CD4-positive, CD25-positive, alpha-beta regulatory T cell (primary cell): ENCODE results near the gene UBL4B. TPM values are rescaled to one million over a fixed set of nuclear protein-coding genes. Genes with fewer than 3 reads are reported as not detected.
"Not testable (repeated sequence)": the region's sequence is repeated elsewhere in the genome, so short reads cannot be mapped to it uniquely, and the experiment has no call there.

Source experiments
- ATAC-seq, 2 donors: fragments of 150-1000 bp; cut with Tn5 transposase; one replicate each; pipeline ENCODE4 v1.10.0; 2021; ENCODE audit warnings: low read depth in 2 of 2, moderate number of reproducible peaks in 2 of 2, moderate library complexity in 1 of 2
- DNase-seq, 3 donors: peaks; one replicate each; pipeline versions ENCODE4 v3.0.0 to v3.0.0-alpha.2; 2012 to 2022; ENCODE audit warnings: mixed read lengths in 1 of 3
- H3K27ac ChIP-seq: one replicate; pipeline ENCODE4 v1.7.0; 2013; ENCODE audit warnings: mild to moderate bottlenecking, low read length; ENCODE audit not compliant: insufficient read depth, poor library complexity, severe bottlenecking
- H3K27me3 ChIP-seq: one replicate; pipeline ENCODE4 v1.7.0; 2013; ENCODE audit warnings: low read length; ENCODE audit not compliant: control insufficient read depth, insufficient read depth
- H3K36me3 ChIP-seq: one replicate; pipeline ENCODE4 v1.7.0; 2013; ENCODE audit warnings: mild to moderate bottlenecking, low read length, moderate library complexity; ENCODE audit not compliant: control insufficient read depth, insufficient read depth
- H3K4me1 ChIP-seq: 2 replicates; pipeline ENCODE4 v1.7.0; 2013; ENCODE audit warnings: mild to moderate bottlenecking, low read length; ENCODE audit not compliant: insufficient read depth, control insufficient read depth, poor library complexity, severe bottlenecking
- H3K4me3 ChIP-seq: one replicate; pipeline ENCODE4 v1.7.0; 2013; ENCODE audit warnings: low read depth, mild to moderate bottlenecking, low read length, moderate library complexity
- H3K9me3 ChIP-seq, 2 experiments: 1 replicate in 1 of 2; 2 replicates in 1 of 2; pipeline ENCODE4 v1.7.0; 2013; ENCODE audit warnings: low read length in 2 of 2, mild to moderate bottlenecking in 1 of 2, moderate library complexity in 1 of 2; ENCODE audit not compliant: control insufficient read depth in 2 of 2
- H3K27ac Mint-ChIP-seq, 3 donors: one replicate each; pipeline ENCODE4 v1.8.0; 2020 to 2022; ENCODE audit warnings: mild to moderate bottlenecking in 3 of 3, mixed read lengths in 3 of 3, moderate library complexity in 2 of 3
- H3K27me3 Mint-ChIP-seq: one replicate; pipeline ENCODE4 v1.8.0; 2022; ENCODE audit warnings: mild to moderate bottlenecking, mixed read lengths
- H3K36me3 Mint-ChIP-seq: one replicate; pipeline ENCODE4 v1.8.0; 2020; ENCODE audit warnings: mixed read lengths
- H3K4me1 Mint-ChIP-seq, 4 donors: one replicate each; pipeline ENCODE4 v1.8.0; 2020 to 2022; ENCODE audit warnings: mixed read lengths in 4 of 4, mild to moderate bottlenecking in 1 of 4
- H3K4me3 Mint-ChIP-seq, 4 donors: one replicate each; pipeline ENCODE4 v1.8.0; 2020 to 2022; ENCODE audit warnings: mild to moderate bottlenecking in 4 of 4, mixed read lengths in 4 of 4, moderate library complexity in 3 of 4
- H3K9me3 Mint-ChIP-seq, 7 donors: one replicate each; pipeline ENCODE4 v1.8.0; 2020 to 2022; ENCODE audit warnings: mixed read lengths in 7 of 7, mild to moderate bottlenecking in 3 of 7, moderate library complexity in 2 of 7
- polyA plus RNA-seq, 4 donors: library from polyadenylated mRNA; unstranded; fragments of 300-500 nt; fragmentation: Illumina TruSeq; gene quantifications; one replicate each; pipeline ENCODE4 v1.2.3, GENCODE V29; 2021
- total RNA-seq: library from RNA; stranded (reverse); gene quantifications from one replicate; pipeline ENCODE4 v1.2.3, GENCODE V29; 2022

UBL4B gene
- total and polyA plus RNA-seq, 5 donors from 2014 or later = not detected

GRCh38 chr1:110068646-110069403, 43.4 kb upstream of the UBL4B start:
- no peaks in the 10 kb centered on the region for H3K36me3 ChIP-seq
- H3K27me3 ChIP-seq = peaks cover 30% of the 10 kb centered on the region
- H3K4me3 ChIP-seq = no peak overlapping the region
- peaks cover 52% of the 10 kb centered on the region for H3K27me3 Mint-ChIP-seq
- peaks cover 0 to 2% (median 0%) of the 10 kb centered on the region in 7 donors for H3K9me3 Mint-ChIP-seq
- peak overlapping the region; percentile 12 to 87 (median 60) for H3K4me3 Mint-ChIP-seq
- H3K27ac Mint-ChIP-seq = no peak overlapping the region
- H3K9me3 ChIP-seq = no peaks in the 10 kb centered on the region
- ATAC-seq = peak; percentile 32 to 44
- peaks cover 3% of the 10 kb centered on the region for H3K36me3 Mint-ChIP-seq
- H3K4me1 ChIP-seq = peaks cover 25% of the 10 kb centered on the region
- no peak overlapping the region for H3K27ac ChIP-seq
- peaks cover 0 to 18% (median 7%) of the 10 kb centered on the region in 4 donors for H3K4me1 Mint-ChIP-seq
- peak in 2 of 3 donors; percentile 27 to 36 for DNase-seq

GRCh38 chr1:110069404-110070281, 42.6 kb upstream of the UBL4B start:
- Mint-ChIP-seq H3K36me3 (peaks cover 3% of the 10 kb centered on the region), H3K27me3 (peaks cover 60% of the 10 kb centered on the region), H3K9me3 (peaks cover 0 to 2% (median 0%) of the 10 kb centered on the region in 7 donors), H3K4me1 (peaks cover 0 to 18% (median 7%) of the 10 kb centered on the region in 4 donors), H3K27ac (no peak overlapping the region), H3K4me3 (peak overlapping the region in 2 of 4 donors; percentile 52 to 62)
- Histone ChIP-seq H3K27ac (no peak overlapping the region), H3K36me3 (no peaks in the 10 kb centered on the region), H3K9me3 (no peaks in the 10 kb centered on the region), H3K4me1 (peaks cover 25% of the 10 kb centered on the region), H3K27me3 (peaks cover 34% of the 10 kb centered on the region), H3K4me3 (no peak overlapping the region)
- no peak for DNase-seq
- peak in 1 of 2 donors; percentile 16 for ATAC-seq

- no peaks in the 10 kb centered on the region for H3K36me3 ChIP-seq
- H3K27ac Mint-ChIP-seq = no peak overlapping the region
- peaks cover 0 to 2% (median 0%) of the 10 kb centered on the region in 7 donors for H3K9me3 Mint-ChIP-seq
- peak overlapping the region in 1 of 4 donors; percentile 62 for H3K4me3 Mint-ChIP-seq
- H3K4me3 ChIP-seq = no peak overlapping the region
- H3K27ac ChIP-seq = no peak overlapping the region
- peaks cover 25% of the 10 kb centered on the region for H3K4me1 ChIP-seq
- peaks cover 3% of the 10 kb centered on the region for H3K36me3 Mint-ChIP-seq
- H3K9me3 ChIP-seq = no peaks in the 10 kb centered on the region
- ATAC-seq = no peak
- no peak for DNase-seq
- peaks cover 61% of the 10 kb centered on the region for H3K27me3 Mint-ChIP-seq
- H3K4me1 Mint-ChIP-seq = peaks cover 0 to 18% (median 7%) of the 10 kb centered on the region in 4 donors
- H3K27me3 ChIP-seq = peaks cover 34% of the 10 kb centered on the region
Measured at GRCh38 chr1:110070282-110070669, 42.0 kb upstream of the UBL4B start.

- Histone ChIP-seq H3K27me3 (peaks cover 34% of the 10 kb centered on the region), H3K9me3 (no peaks in the 10 kb centered on the region), H3K4me3 (no peak within 1 kb of the TSS), H3K4me1 (peaks cover 25% of the 10 kb centered on the region), H3K27ac (no peak within 1 kb of the TSS), H3K36me3 (no peaks in the 10 kb centered on the region)
- no peak for DNase-seq
- H3K36me3 Mint-ChIP-seq = peaks cover 3% of the 10 kb centered on the region
- peaks cover 0 to 2% (median 0%) of the 10 kb centered on the region in 7 donors for H3K9me3 Mint-ChIP-seq
- H3K4me3 Mint-ChIP-seq = peak within 1 kb of the TSS in 2 of 4 donors; percentile 52 to 62
- H3K27ac Mint-ChIP-seq = no peak within 1 kb of the TSS
- ATAC-seq = no peak
- peaks cover 0 to 18% (median 7%) of the 10 kb centered on the region in 4 donors for H3K4me1 Mint-ChIP-seq
- peaks cover 62% of the 10 kb centered on the region for H3K27me3 Mint-ChIP-seq
Measured at GRCh38 chr1:110070671-110071242, 41.5 kb upstream of the UBL4B start, which contains the start of gene ALX3. TSS of gene ALX3 (minus strand) at chr1:110070672. CDS start at chr1:110070612, 60 bp downstream.

- H3K4me3 ChIP-seq = no peak overlapping the region
- Mint-ChIP-seq H3K4me3 (no peak overlapping the region), H3K4me1 (peaks cover 0 to 9% (median 0%) of the 10 kb centered on the region in 4 donors), H3K9me3 (peaks cover 0 to 1% (median 0%) of the 10 kb centered on the region in 7 donors), H3K27ac (no peak overlapping the region), H3K27me3 (peaks cover 60% of the 10 kb centered on the region), H3K36me3 (no peaks in the 10 kb centered on the region)
- ATAC-seq (no peak), DNase-seq (no peak)
- H3K9me3 ChIP-seq = no peaks in the 10 kb centered on the region
- peaks cover 26% of the 10 kb centered on the region for H3K27me3 ChIP-seq
- H3K36me3 ChIP-seq = no peaks in the 10 kb centered on the region
- no peak overlapping the region for H3K27ac ChIP-seq
- peaks cover 10% of the 10 kb centered on the region for H3K4me1 ChIP-seq
Measured at GRCh38 chr1:110074166-110074565, 38.1 kb upstream of the UBL4B start.

GRCh38 chr1:110076789-110077500, 35.3 kb upstream of the UBL4B start:
- peaks cover 0 to 1% (median 0%) of the 10 kb centered on the region in 7 donors for H3K9me3 Mint-ChIP-seq
- no peaks in the 10 kb centered on the region for H3K36me3 ChIP-seq
- no peak overlapping the region for H3K4me3 ChIP-seq
- no peaks in the 10 kb centered on the region for H3K4me1 ChIP-seq
- ATAC-seq (no peak), DNase-seq (no peak)
- H3K36me3 Mint-ChIP-seq = no peaks in the 10 kb centered on the region
- H3K9me3 ChIP-seq = no peaks in the 10 kb centered on the region
- no peaks in the 10 kb centered on the region for H3K4me1 Mint-ChIP-seq
- H3K27ac ChIP-seq = no peak overlapping the region
- H3K27ac Mint-ChIP-seq = no peak overlapping the region
- H3K4me3 Mint-ChIP-seq = no peak overlapping the region
- peaks cover 19% of the 10 kb centered on the region for H3K27me3 ChIP-seq
- H3K27me3 Mint-ChIP-seq = peaks cover 57% of the 10 kb centered on the region

GRCh38 chr1:110079995-110080394, 32.2 kb upstream of the UBL4B start:
- H3K4me3 ChIP-seq, H3K36me3 ChIP-seq, H3K27ac Mint-ChIP-seq, H3K4me3 Mint-ChIP-seq, H3K36me3 Mint-ChIP-seq, H3K9me3 Mint-ChIP-seq, DNase-seq, H3K27ac ChIP-seq, H3K9me3 ChIP-seq, ATAC-seq: not testable (repeated sequence)
- peaks cover 5 to 13% (median 8%) of the 10 kb centered on the region in 4 donors for H3K4me1 Mint-ChIP-seq
- Histone ChIP-seq H3K27me3 (peaks cover 15% of the 10 kb centered on the region), H3K4me1 (peaks cover 18% of the 10 kb centered on the region)
- peaks cover 66% of the 10 kb centered on the region for H3K27me3 Mint-ChIP-seq
